ENCODE results near the gene PRKAG2.
"Not testable (repeated sequence)": the region's sequence is repeated elsewhere in the genome, so short reads cannot be mapped to it uniquely, and the experiment has no call there.

PRKAG2 gene

GRCh38 chr7:151553356-151553755, 323.6 kb downstream of the PRKAG2 start:
- no peak for DNase-seq (ENCODE audit: low read depth in 2 of 2)

- no peak for DNase-seq (ENCODE audit: low read depth in 2 of 2)
Observed at GRCh38 chr7:151552352-151553028, 324.4 kb downstream of the PRKAG2 start.

GRCh38 chr7:151551820-151552219, 325.1 kb downstream of the PRKAG2 start:
- no peak for DNase-seq (ENCODE audit: low read depth in 2 of 2)

- DNase-seq (ENCODE audit: low read depth in 2 of 2), result no peak
Observed at GRCh38 chr7:151550656-151551286, 326.1 kb downstream of the PRKAG2 start.

- no peak for DNase-seq (ENCODE audit: low read depth in 2 of 2)
Observed at GRCh38 chr7:151549644-151550043, 327.3 kb downstream of the PRKAG2 start.

- no peak for DNase-seq (ENCODE audit: low read depth in 2 of 2)
Observed at GRCh38 chr7:151549083-151549482, 327.8 kb downstream of the PRKAG2 start.

- DNase-seq (ENCODE audit: low read depth in 2 of 2), result no peak
Observed at GRCh38 chr7:151544183-151544582, 332.7 kb downstream of the PRKAG2 start.

- DNase-seq (ENCODE audit: low read depth in 2 of 2), result no peak
Observed at GRCh38 chr7:151542606-151543130, 334.2 kb downstream of the PRKAG2 start.

- DNase-seq (ENCODE audit: low read depth in 2 of 2), result no peak
Observed at GRCh38 chr7:151541709-151542499, 335.0 kb downstream of the PRKAG2 start.

- DNase-seq (ENCODE audit: low read depth in 2 of 2), result no peak
Observed at GRCh38 chr7:151540146-151540545, 336.8 kb downstream of the PRKAG2 start.

GRCh38 chr7:151539088-151539671, 337.7 kb downstream of the PRKAG2 start:
- no peak for DNase-seq (ENCODE audit: low read depth in 2 of 2)

- no peak for DNase-seq (ENCODE audit: low read depth in 2 of 2)
Observed at GRCh38 chr7:151537818-151538561, 338.9 kb downstream of the PRKAG2 start.

- not testable (repeated sequence) for DNase-seq (ENCODE audit: low read depth in 2 of 2)
Observed at GRCh38 chr7:151536178-151536577, 340.7 kb downstream of the PRKAG2 start.

- no peak for DNase-seq (ENCODE audit: low read depth in 2 of 2)
Observed at GRCh38 chr7:151529842-151530241, 347.1 kb downstream of the PRKAG2 start.

- no peak for DNase-seq (ENCODE audit: low read depth in 2 of 2)
Observed at GRCh38 chr7:151524845-151525244, 352.1 kb downstream of the PRKAG2 start.

GRCh38 chr7:151524331-151524730, 352.6 kb downstream of the PRKAG2 start:
- no peak for DNase-seq (ENCODE audit: low read depth in 2 of 2)

GRCh38 chr7:151520419-151521261, 356.3 kb downstream of the PRKAG2 start:
- peak; percentile 8 to 12 for DNase-seq (ENCODE audit: low read depth in 2 of 2)

- peak; percentile 96 to 98 for DNase-seq (ENCODE audit: low read depth in 2 of 2)
Observed at GRCh38 chr7:151519765-151520418, 357.0 kb downstream of the PRKAG2 start, which contains the start of gene RHEB. Gene RHEB, minus strand, starts transcription at chr7:151519895. Its CDS starts 384 bp downstream, at chr7:151519511.

GRCh38 chr7:151518947-151519764, 357.8 kb downstream of the PRKAG2 start:
- peak; percentile 28 to 36 for DNase-seq (ENCODE audit: low read depth in 2 of 2)

Measured in stimulated activated CD8-positive, alpha-beta memory T cell treated with anti-CD3 and anti-CD28 coated beads, Interleukin-15, amount 100 ng/mL, for 48 hours (primary cell).